PFSK-1 (cell line): Measurements from ENCODE around the gene CTXN2.

ENCODE experiments used
- POLR2AphosphoS5 ChIP-seq: IDR thresholded peaks from 2 replicates; pipeline ENCODE4 v1.6.1; 2012; ENCODE audit warnings: low read depth, mild to moderate bottlenecking, control low read depth, low read length, moderate library complexity
- TAF1 ChIP-seq: IDR thresholded peaks from 2 replicates; pipeline ENCODE4 v1.6.1; 2012; ENCODE audit warnings: low read length, control low read depth, borderline replicate concordance; ENCODE audit not compliant: insufficient read depth
- TF ChIP-seq, protein P1 (sequence below), 2 experiments: IDR thresholded peaks; 2 replicates each; pipeline versions ENCODE4 v1.6.1 to v1.8.0; 2011 to 2012; ENCODE audit warnings: low read depth in 2 of 2, low read length in 2 of 2, control low read depth in 1 of 2, inconsistent platforms in 1 of 2, mild to moderate bottlenecking in 1 of 2, moderate library complexity in 1 of 2; ENCODE audit not compliant: insufficient read depth in 1 of 2

DNA sequence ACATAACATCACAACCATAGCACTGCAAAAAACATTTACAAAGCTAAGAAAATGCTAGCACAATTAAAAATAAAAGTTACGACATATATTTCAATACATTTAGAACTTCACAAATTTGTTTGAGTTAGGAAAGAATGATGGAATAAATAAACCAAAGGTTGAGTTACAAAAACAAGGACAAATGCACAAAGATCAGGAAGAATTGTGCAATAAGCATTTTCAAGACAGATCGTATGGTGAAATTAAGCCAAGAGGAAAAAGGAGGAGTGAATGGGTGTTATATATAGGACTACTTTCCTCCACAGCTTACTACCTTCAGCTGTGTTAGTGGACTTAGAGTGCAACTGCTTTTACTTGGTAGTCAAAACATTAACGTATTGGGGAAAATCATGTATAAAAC, 5.9 kb upstream of the CTXN2 start:
- TF ChIP-seq POLR2AphosphoS5, result no peak
- no peak for TF ChIP-seq TAF1
- TF ChIP-seq, protein P1, sequence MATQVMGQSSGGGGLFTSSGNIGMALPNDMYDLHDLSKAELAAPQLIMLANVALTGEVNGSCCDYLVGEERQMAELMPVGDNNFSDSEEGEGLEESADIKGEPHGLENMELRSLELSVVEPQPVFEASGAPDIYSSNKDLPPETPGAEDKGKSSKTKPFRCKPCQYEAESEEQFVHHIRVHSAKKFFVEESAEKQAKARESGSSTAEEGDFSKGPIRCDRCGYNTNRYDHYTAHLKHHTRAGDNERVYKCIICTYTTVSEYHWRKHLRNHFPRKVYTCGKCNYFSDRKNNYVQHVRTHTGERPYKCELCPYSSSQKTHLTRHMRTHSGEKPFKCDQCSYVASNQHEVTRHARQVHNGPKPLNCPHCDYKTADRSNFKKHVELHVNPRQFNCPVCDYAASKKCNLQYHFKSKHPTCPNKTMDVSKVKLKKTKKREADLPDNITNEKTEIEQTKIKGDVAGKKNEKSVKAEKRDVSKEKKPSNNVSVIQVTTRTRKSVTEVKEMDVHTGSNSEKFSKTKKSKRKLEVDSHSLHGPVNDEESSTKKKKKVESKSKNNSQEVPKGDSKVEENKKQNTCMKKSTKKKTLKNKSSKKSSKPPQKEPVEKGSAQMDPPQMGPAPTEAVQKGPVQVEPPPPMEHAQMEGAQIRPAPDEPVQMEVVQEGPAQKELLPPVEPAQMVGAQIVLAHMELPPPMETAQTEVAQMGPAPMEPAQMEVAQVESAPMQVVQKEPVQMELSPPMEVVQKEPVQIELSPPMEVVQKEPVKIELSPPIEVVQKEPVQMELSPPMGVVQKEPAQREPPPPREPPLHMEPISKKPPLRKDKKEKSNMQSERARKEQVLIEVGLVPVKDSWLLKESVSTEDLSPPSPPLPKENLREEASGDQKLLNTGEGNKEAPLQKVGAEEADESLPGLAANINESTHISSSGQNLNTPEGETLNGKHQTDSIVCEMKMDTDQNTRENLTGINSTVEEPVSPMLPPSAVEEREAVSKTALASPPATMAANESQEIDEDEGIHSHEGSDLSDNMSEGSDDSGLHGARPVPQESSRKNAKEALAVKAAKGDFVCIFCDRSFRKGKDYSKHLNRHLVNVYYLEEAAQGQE (IDR thresholded peaks at IDR 0.05; ENCODE audit: insufficient read depth in 1 of 2, low read depth in 2 of 2, low read length in 2 of 2), result no peak
